ENCODE data around the gene CXCR4.

DNA sequence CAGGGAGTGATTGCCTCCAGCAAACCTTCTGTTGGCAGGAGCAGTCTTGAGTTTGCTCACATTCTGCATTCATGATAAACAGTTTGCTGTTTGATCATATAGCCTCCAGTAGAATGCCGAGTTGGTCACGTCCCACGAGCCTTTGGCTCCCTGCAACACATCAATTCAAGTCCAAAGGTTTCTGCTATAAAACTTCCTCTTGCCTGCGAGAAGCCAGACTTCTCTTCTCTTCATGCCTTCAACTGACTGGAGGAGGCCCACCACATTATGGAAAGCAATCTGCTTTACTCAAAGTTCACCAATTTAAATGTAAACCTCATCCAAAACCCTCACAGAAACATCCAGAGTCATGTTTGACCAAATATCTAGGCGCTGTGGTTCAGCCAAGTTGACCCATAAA lies 40.8 kb downstream of the CXCR4 start:
- TF ChIP-seq CTCF (conservative IDR thresholded peaks at IDR 0.05) (no peak), EZH2 (IDR thresholded peaks at IDR 0.05; ENCODE audit: low read depth) (no peak)

Measured in PC-9 (cell line).